Uterus (tissue), 2 donors: Measurements from ENCODE around the gene LRRK2.

ENCODE experiments used
- CTCF ChIP-seq, 4 experiments: fragments of 200-600 bp in 2 of 4; fragments of 450-650 bp in 2 of 4; sonication (generic) in 2 of 4; IDR thresholded peaks; one replicate each; pipeline ENCODE4 v1.5.1; 2016 to 2019; ENCODE audit warnings: antibody characterized with exemption in 4 of 4, mild to moderate bottlenecking in 2 of 4, moderate library complexity in 1 of 4
- POLR2A ChIP-seq, 2 donors: fragments of 450-650 bp; IDR thresholded peaks; one replicate each; pipeline ENCODE4 v1.6.1; 2016; ENCODE audit warnings: antibody characterized with exemption in 2 of 2, mild to moderate bottlenecking in 1 of 2, moderate library complexity in 1 of 2

- TF ChIP-seq CTCF (IDR thresholded peaks at IDR 0.05) (no peak), POLR2A (IDR thresholded peaks at IDR 0.05) (no peak)
Measured at GRCh38 chr12:40286583-40286982, 61.8 kb downstream of the LRRK2 start.
